Measurements from ENCODE around the gene FBLN5. TPM values are rescaled to one million over a fixed set of nuclear protein-coding genes. Genes with fewer than 3 reads are reported as not detected.
"Not testable (repeated sequence)": the region's sequence is repeated elsewhere in the genome, so short reads cannot be mapped to it uniquely, and the experiment has no call there.

Gene FBLN5
- total RNA-seq, 2 experiments from 2014 or later = 1.3 to 1.4 TPM

DNA sequence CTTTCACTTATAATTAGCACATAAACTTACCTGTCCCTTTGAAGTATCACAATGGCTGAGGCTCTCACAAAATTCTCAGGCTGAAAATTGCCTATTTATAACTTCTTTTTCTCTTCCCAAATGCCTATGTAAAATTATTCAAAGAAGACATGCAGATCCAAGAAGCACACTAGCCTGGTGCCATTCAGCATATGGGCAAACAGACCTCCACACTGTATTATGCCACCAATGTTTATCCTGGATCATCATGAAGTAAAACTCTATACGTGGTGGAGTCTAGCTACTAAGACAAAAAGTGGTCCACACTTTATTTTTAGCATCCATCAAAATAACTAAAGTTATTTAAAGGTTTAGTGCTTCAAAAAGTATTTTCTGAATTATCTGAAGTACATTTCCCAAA, 95.9 kb downstream of the FBLN5 start:
- peaks cover 49% of the 10 kb centered on the region for H3K4me1 Mint-ChIP-seq (ENCODE audit: low read depth)
- H3K4me3 Mint-ChIP-seq = no peak overlapping the region
- H3K27ac Mint-ChIP-seq = peak overlapping the region; percentile 14
- ATAC-seq (no peak), DNase-seq (no peak)
- no peak for TF ChIP-seq CTCF (IDR thresholded peaks at IDR 0.05)
- CTCF ChIA-PET = no interaction called here
- intact Hi-C loops (cut with micrococcal nuclease) = no loop called here
- H3K36me3 Mint-ChIP-seq (ENCODE audit: low read depth) = peaks cover 3% of the 10 kb centered on the region
- H3K27me3 Mint-ChIP-seq = no peaks in the 10 kb centered on the region
- POLR2A ChIA-PET = interaction anchor here (1.1 kb wide), 1 partner anchor 10 kb away, joined by 3 read pairs; no protein-coding TSS in a partner anchor
- H3K9me3 Mint-ChIP-seq = no peaks in the 10 kb centered on the region

GRCh38 chr14:91848504-91849001, 98.9 kb downstream of the FBLN5 start:
- DNase-seq (no peak), ATAC-seq (no peak)
- no peak for TF ChIP-seq CTCF (IDR thresholded peaks at IDR 0.05)
- intact Hi-C loops (cut with micrococcal nuclease) = no loop called here
- Mint-ChIP-seq H3K9me3 (no peaks in the 10 kb centered on the region), H3K36me3 (ENCODE audit: low read depth) (peaks cover 3% of the 10 kb centered on the region), H3K27ac (no peak overlapping the region), H3K4me1 (ENCODE audit: low read depth) (peaks cover 38% of the 10 kb centered on the region), H3K27me3 (no peaks in the 10 kb centered on the region), H3K4me3 (no peak overlapping the region)
- POLR2A ChIA-PET = no interaction called here
- CTCF ChIA-PET = interaction anchor here (1.3 kb wide), 1 partner anchor 10 kb away, joined by 3 read pairs; no protein-coding TSS in a partner anchor

DNA sequence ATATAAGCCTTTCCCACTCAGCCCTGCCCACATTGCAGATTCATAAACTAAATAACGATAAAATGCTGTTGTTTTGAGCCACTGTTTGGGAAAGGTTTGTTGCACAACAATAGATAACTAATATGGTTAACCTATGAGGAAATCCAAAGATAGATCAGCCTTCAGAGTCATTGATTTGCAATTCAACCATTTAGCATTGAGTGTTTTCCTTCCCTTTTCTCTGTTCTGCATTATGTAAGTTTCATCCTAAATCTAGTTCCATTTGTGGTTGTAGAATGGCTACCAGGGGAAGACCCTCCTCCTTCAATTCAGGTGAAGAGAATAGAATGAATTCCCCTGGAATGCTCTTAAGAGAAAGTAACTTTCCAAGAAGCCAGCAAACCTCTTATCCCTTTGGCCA, 99.8 kb downstream of the FBLN5 start:
- intact Hi-C loops (cut with micrococcal nuclease) = no loop called here
- no peak for DNase-seq

GRCh38 chr14:91845652-91846051, 101.8 kb downstream of the FBLN5 start:
- CTCF ChIA-PET = interaction anchor here (1.0 to 2.0 kb wide), 4 partner anchors 9 to 47 kb away, joined by 3 to 7 read pairs (median 4); no protein-coding TSS in a partner anchor
- no peaks in the 10 kb centered on the region for H3K9me3 Mint-ChIP-seq
- DNase-seq (no peak), ATAC-seq (no peak)
- POLR2A ChIA-PET = interaction anchor here (1.5 to 2.0 kb wide), 3 partner anchors 10 to 21 kb away, joined by 7 to 8 read pairs (median 8); partner anchors contain the start of gene TC2N
- H3K4me1 Mint-ChIP-seq (ENCODE audit: low read depth) = peaks cover 49% of the 10 kb centered on the region
- intact Hi-C loops (cut with micrococcal nuclease) = no loop called here
- no peak for TF ChIP-seq CTCF (IDR thresholded peaks at IDR 0.05)
- H3K27ac Mint-ChIP-seq = no peak overlapping the region
- peaks cover 5% of the 10 kb centered on the region for H3K36me3 Mint-ChIP-seq (ENCODE audit: low read depth)
- H3K27me3 Mint-ChIP-seq = no peaks in the 10 kb centered on the region
- H3K4me3 Mint-ChIP-seq = no peak overlapping the region

More for the DNA sequence above, 99.8 kb downstream of the FBLN5 start:
- H3K27ac Mint-ChIP-seq = no peak overlapping the region
- H3K4me3 Mint-ChIP-seq = no peak overlapping the region
- H3K9me3 Mint-ChIP-seq = no peaks in the 10 kb centered on the region
- peaks cover 41% of the 10 kb centered on the region for H3K4me1 Mint-ChIP-seq (ENCODE audit: low read depth)
- no peak for TF ChIP-seq CTCF (IDR thresholded peaks at IDR 0.05)
- ChIA-PET POLR2A (interaction anchor here (0.6 kb wide), 1 partner anchor 17 kb away, joined by 6 read pairs; no protein-coding TSS in a partner anchor), CTCF (interaction anchor here (1.3 kb wide), 1 partner anchor 11 kb away, joined by 3 read pairs; no protein-coding TSS in a partner anchor)
- no peak for ATAC-seq
- no peaks in the 10 kb centered on the region for H3K27me3 Mint-ChIP-seq
- H3K36me3 Mint-ChIP-seq (ENCODE audit: low read depth) = peaks cover 3% of the 10 kb centered on the region

DNA sequence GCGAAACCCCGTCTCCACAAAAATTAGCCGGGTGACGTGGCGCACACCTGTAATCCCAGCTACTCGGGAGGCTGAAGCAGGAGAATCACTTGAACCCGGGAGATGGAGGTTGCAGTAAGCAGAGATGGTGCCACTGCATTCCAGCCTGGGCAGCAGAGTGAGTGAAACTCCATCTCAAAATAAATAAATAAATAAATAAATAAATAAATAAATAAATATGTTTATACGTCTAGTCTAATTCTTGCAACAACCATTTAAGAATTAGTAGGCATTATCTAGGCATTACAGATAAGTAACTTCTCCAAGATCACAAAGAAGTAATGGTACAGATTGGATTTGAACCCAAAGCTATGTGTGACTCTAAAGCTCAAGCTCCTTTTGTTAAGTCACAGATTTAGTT, 102.4 kb downstream of the FBLN5 start:
- DNase-seq; intact Hi-C loops (cut with micrococcal nuclease); H3K27ac Mint-ChIP-seq; H3K4me3 Mint-ChIP-seq; H3K27me3 Mint-ChIP-seq; H3K36me3 Mint-ChIP-seq (ENCODE audit: low read depth); H3K9me3 Mint-ChIP-seq; ATAC-seq: not testable (repeated sequence)
- CTCF ChIA-PET = interaction anchor here (0.6 to 2.0 kb wide), 4 partner anchors 10 to 66 kb away, joined by 3 to 7 read pairs (median 3); no protein-coding TSS in a partner anchor
- H3K4me1 Mint-ChIP-seq (ENCODE audit: low read depth) = peaks cover 51% of the 10 kb centered on the region
- POLR2A ChIA-PET = interaction anchor here (1.5 to 2.0 kb wide), 3 partner anchors 9 to 22 kb away, joined by 7 to 8 read pairs (median 8); partner anchors contain the start of gene TC2N

Data from activated CD8-positive, alpha-beta T cell treated with anti-CD3 and anti-CD28 coated beads for 36 hours (primary cell).